Medulla oblongata (tissue), 1 donor: ENCODE results near the gene CSN1S1.
A peak's percentile ranks its signal among the peaks of the same experiment; 100 is the strongest.
"Not testable (repeated sequence)": the region's sequence is repeated elsewhere in the genome, so short reads cannot be mapped to it uniquely, and the experiment has no call there.

Source experiments
- DNase-seq: peaks from one replicate; pipeline ENCODE4 v3.0.0-alpha.2; 2015; ENCODE audit errors: extremely low spot score

CSN1S1 gene

GRCh38 chr4:69930768-69931167 is at the start of gene CSN1S1:
Gene CSN1S1, plus strand, starts transcription at chr4:69931068. Its CDS starts 1,488 bp downstream, at chr4:69932556.
- DNase-seq: no peak

GRCh38 chr4:69881173-69881773 is 49.6 kb upstream of the CSN1S1 start:
- peak; percentile 49 for DNase-seq

GRCh38 chr4:69882150-69882549 is 48.7 kb upstream of the CSN1S1 start:
- DNase-seq: no peak

DNA sequence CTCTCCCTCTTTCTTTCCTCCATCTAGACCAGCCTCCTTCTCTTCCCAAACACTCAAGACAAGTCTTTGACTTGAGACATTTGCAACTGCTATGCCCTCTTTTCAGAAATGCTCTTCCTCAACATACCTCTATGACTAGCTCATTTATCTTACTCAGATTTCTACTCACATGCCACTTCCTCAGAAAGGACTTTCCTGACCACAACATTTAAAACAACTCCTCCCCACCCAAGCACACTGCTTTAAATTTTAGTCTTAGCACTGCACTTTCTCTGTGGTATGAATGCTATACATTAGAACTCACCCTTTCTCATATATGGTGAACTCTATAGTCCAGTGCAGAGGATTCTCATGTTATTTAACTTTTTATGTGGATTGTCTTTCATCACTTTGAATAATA is 42.5 kb upstream of the CSN1S1 start:
- DNase-seq: no peak

DNA sequence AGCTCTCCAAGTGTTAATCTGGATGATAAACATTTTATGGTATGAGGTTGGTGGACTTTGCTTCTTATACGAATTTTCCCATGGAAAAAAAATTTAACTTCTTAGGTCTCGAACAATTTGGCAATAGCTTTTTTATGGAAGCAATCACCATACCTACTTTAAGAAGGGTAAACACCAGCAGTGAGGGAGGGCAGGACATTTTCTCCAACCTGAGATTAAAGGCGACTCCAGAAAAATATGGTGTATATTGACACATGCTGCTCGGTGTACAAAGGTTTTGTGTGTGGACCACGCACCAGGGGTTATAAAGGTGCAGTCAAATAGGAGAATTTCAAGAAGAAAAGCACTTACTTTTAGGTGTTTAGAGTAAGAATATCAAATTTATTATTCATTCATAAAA is 36.7 kb upstream of the CSN1S1 start:
- DNase-seq: no peak

DNA sequence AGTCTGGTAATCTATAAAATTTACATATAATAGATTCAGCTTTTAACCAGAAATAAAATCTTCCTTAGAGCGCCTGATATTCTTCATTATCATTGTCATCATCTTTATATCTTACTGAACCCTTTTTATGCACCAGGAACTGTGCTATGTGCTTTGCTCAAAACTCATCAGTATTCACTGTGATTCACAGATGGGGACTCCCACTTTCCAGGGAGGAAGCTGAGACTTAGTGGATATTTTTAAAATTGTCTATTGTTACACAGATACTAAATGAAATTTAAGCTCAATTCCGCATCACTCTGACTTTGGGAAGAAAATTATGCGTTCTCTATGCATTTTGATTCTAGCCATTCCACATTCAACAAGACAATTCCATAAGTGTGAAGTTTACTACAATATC is 36.1 kb upstream of the CSN1S1 start:
- DNase-seq: no peak

- DNase-seq: no peak
Measured at GRCh38 chr4:69896530-69897116, 34.2 kb upstream of the CSN1S1 start.

GRCh38 chr4:69907151-69907550 is 23.7 kb upstream of the CSN1S1 start:
- no peak for DNase-seq

DNA sequence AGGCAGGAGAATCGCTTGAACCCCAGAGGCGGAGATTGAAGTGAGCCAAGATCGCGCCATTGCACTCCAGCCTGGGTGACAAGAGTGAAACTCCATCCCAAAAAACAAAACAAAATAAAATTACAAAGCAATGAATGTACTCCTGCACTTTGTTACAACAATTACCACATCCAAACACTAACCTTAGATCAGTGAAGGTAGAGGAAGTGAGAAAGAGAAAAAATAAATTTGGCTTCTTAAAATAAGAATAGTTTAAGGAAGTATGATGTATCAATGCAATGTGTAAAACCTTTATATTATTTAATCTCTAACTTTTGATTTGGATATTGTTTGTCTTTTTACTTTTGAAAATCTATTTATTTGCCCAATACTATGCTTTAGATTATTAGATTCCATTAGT is 21.7 kb upstream of the CSN1S1 start:
- DNase-seq: no peak

- no peak for DNase-seq
Measured at GRCh38 chr4:69910016-69910782, 20.7 kb upstream of the CSN1S1 start.

DNA sequence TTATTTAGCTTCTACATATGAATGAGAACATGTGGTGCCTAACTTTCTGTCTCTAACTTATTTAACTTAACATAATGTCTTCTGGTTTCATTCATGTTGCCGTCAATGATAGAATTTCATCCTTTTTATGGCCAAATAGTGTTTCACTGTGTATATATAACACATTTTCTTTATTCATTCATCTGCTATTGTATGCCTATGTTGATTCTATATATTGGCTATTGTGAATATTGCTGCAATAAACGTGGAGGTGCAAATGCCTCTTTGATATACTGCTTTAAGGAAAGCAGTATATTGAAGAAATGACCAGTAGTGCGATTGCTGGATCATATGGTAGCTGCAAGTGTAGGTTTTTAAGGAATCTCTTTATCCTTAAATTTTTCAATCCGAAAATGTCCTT is 10.0 kb upstream of the CSN1S1 start:
- DNase-seq: no peak

GRCh38 chr4:69923782-69924410 is 7.0 kb upstream of the CSN1S1 start:
- not testable (repeated sequence) for DNase-seq

- DNase-seq: no peak
Measured at GRCh38 chr4:69934150-69934549, 3.3 kb downstream of the CSN1S1 start.

DNA sequence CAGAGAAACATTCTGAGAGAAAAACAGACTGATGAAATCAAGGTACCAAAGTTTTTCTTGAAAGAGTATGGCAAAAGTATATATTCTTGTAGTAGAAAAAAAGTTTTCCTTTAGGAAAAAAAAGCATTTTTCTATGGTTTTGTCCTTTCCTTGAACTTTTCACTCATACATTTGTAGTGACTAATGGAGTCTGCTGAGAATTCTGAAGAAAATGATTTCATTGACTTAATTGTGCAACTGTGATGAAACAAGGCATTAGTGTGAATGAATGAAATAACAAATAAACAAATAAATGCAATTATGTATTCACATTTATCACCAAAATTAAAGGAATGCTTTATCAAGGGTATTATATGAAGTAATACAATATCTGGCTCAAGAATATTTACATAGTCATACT is 5.7 kb downstream of the CSN1S1 start:
- no peak for DNase-seq

DNA sequence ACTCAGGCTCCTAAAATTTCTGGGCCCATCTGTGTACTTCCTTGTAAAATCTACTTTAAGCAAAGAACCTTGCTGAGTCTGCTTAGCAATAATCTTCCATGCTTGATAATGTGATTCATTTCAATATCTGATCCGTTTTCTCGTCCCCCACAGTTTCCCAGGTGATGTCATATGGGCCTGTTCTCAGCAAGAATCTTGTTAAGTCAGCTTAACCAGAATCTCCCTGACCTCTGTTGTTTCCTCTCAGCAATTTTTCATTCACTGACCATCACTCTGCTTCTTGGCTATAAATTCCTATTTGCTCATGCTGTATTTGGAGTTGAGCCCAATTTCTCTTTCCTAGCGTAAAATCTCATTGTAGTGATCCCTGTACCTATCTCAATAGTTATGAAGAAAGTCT is 20.7 kb downstream of the CSN1S1 start:
- DNase-seq: no peak

GRCh38 chr4:69957209-69957608 is 26.3 kb downstream of the CSN1S1 start:
- no peak for DNase-seq

- no peak for DNase-seq
Measured at GRCh38 chr4:69965628-69966027, 34.8 kb downstream of the CSN1S1 start, which contains the start of gene CSN2. Gene CSN2, minus strand, starts transcription at chr4:69965728. Its CDS starts 4,733 bp downstream, at chr4:69960995.

- no peak for DNase-seq
Measured at GRCh38 chr4:69970071-69970470, 39.2 kb downstream of the CSN1S1 start.

GRCh38 chr4:69974631-69975030 is 43.8 kb downstream of the CSN1S1 start:
- no peak for DNase-seq

- DNase-seq: no peak
Measured at GRCh38 chr4:69977582-69977981, 46.7 kb downstream of the CSN1S1 start.

DNA sequence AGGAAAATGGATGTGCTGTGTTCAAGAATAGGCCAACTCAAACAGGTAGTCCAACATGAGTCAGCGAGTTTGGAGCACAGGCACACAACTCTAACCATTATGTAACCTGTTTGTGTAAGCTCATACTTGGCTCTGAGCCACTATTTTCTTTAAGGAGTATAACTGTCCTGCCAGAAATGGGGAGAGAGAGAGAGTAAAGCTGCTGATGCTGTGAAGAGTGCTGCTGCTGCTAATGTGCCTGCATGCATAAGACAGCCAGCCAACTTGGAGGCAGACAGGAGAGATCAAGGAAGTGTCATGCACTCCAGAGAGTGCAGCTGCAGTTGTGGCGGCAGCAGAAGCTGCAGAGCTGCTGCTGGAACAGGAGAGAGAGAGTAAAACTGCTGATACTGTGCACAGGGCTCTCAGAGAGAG is 53.2 kb downstream of the CSN1S1 start:
- peak; percentile 4 for DNase-seq

- no peak for DNase-seq
Measured at GRCh38 chr4:69986663-69987062, 55.8 kb downstream of the CSN1S1 start.

- no peak for DNase-seq
Measured at GRCh38 chr4:69991016-69991415, 60.1 kb downstream of the CSN1S1 start.
